HL-60 (cell line): Measurements from ENCODE around the gene CYTH1.
A peak's percentile ranks its signal among the peaks of the same experiment; 100 is the strongest.

Experiments
- DNase-seq, 2 experiments: peaks; one replicate each; pipeline ENCODE4 v3.0.0-alpha.2; 2010 to 2020; ENCODE audit warnings: low read depth in 1 of 2, low spot score in 1 of 2
- H3K27ac ChIP-seq: fragments of 250-450 bp; sonication (Bioruptor Pico); replicated peaks from 2 replicates; pipeline ENCODE4 v1.5.1; 2020; ENCODE audit warnings: mild to moderate bottlenecking, moderate library complexity
- H3K27me3 ChIP-seq: fragments of 250-450 bp; sonication (Bioruptor Pico); 2 replicates; pipeline ENCODE4 v1.5.1; 2021; ENCODE audit warnings: mild to moderate bottlenecking, moderate library complexity; ENCODE audit not compliant: insufficient read depth, poor library complexity, severe bottlenecking
- H3K4me3 ChIP-seq: replicated peaks from 2 replicates; pipeline ENCODE4 v1.5.1; 2011; ENCODE audit warnings: mild to moderate bottlenecking, control low read depth, low read length; ENCODE audit not compliant: insufficient read depth
- GABPA ChIP-seq: IDR thresholded peaks from 2 replicates; pipeline ENCODE4 v1.6.1; 2012; ENCODE audit warnings: low read depth
- POLR2AphosphoS5 ChIP-seq: IDR thresholded peaks from 2 replicates; pipeline ENCODE4 v1.6.1; 2012; ENCODE audit warnings: low read depth
- SPI1 ChIP-seq: IDR thresholded peaks from 2 replicates; pipeline ENCODE4 v1.6.1; 2012; ENCODE audit warnings: low read depth, mild to moderate bottlenecking, borderline replicate concordance
- TF ChIP-seq, protein P1 (sequence below): IDR thresholded peaks from one replicate; pipeline ENCODE4 v1.5.1; 2011; ENCODE audit warnings: low read length, control low read depth, inconsistent platforms; ENCODE audit not compliant: insufficient read depth
- TF ChIP-seq, protein P2 (sequence below): IDR thresholded peaks from 2 replicates; pipeline ENCODE4 v1.6.1; 2012; ENCODE audit warnings: low read depth; ENCODE audit not compliant: insufficient replicate concordance

CYTH1 gene

DNA sequence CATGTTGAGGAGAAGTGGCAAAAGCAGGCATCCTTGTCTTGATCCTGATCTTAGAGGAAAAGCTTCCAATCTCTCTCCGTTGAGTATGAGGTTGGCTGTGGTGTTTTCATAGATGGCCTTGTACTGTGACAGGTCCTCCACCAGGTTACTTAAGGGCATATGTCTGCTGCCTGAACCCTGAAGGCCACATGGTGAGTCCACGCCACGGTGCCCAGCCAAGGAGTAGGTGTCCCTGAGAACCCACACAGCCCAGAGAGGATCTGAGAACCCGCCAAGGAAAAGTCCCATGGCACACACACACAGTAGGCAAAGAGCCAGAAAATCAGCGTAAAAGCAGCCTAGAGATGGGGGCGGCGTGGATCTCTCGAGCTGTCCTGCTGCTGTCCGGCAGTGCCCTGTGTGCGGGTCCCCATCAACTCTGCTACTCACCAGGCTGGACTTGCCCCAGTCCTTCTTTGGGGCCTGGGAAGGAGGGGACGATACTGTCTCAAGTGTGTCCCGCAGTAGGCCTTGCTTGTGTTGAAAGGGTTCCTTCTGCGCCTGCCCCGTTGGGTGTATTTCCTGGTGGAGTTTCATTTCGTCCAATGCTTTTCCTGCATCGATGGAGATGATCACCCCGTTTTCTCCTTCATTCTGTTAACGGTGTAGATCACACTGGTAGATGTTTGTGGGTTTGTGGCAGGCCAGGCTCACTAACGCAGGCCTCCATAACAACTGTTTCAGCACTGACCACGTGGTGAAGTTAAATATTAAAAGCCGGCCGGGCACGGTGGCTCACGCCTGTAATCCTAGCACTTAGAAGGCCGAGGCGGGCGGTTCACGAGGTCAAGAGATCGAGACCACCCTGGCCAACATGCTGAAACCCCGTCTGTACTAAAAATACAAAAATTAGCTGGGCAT is 114.1 kb downstream of the CYTH1 start:
- Histone ChIP-seq H3K27me3 (no peaks in the 10 kb centered on the region), H3K27ac (no peak overlapping the region), H3K4me3 (no peak overlapping the region)
- DNase-seq = no peak
- no peak for TF ChIP-seq SPI1
- TF ChIP-seq, protein P1, sequence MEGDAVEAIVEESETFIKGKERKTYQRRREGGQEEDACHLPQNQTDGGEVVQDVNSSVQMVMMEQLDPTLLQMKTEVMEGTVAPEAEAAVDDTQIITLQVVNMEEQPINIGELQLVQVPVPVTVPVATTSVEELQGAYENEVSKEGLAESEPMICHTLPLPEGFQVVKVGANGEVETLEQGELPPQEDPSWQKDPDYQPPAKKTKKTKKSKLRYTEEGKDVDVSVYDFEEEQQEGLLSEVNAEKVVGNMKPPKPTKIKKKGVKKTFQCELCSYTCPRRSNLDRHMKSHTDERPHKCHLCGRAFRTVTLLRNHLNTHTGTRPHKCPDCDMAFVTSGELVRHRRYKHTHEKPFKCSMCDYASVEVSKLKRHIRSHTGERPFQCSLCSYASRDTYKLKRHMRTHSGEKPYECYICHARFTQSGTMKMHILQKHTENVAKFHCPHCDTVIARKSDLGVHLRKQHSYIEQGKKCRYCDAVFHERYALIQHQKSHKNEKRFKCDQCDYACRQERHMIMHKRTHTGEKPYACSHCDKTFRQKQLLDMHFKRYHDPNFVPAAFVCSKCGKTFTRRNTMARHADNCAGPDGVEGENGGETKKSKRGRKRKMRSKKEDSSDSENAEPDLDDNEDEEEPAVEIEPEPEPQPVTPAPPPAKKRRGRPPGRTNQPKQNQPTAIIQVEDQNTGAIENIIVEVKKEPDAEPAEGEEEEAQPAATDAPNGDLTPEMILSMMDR = no peak
- TF ChIP-seq, protein P2, sequence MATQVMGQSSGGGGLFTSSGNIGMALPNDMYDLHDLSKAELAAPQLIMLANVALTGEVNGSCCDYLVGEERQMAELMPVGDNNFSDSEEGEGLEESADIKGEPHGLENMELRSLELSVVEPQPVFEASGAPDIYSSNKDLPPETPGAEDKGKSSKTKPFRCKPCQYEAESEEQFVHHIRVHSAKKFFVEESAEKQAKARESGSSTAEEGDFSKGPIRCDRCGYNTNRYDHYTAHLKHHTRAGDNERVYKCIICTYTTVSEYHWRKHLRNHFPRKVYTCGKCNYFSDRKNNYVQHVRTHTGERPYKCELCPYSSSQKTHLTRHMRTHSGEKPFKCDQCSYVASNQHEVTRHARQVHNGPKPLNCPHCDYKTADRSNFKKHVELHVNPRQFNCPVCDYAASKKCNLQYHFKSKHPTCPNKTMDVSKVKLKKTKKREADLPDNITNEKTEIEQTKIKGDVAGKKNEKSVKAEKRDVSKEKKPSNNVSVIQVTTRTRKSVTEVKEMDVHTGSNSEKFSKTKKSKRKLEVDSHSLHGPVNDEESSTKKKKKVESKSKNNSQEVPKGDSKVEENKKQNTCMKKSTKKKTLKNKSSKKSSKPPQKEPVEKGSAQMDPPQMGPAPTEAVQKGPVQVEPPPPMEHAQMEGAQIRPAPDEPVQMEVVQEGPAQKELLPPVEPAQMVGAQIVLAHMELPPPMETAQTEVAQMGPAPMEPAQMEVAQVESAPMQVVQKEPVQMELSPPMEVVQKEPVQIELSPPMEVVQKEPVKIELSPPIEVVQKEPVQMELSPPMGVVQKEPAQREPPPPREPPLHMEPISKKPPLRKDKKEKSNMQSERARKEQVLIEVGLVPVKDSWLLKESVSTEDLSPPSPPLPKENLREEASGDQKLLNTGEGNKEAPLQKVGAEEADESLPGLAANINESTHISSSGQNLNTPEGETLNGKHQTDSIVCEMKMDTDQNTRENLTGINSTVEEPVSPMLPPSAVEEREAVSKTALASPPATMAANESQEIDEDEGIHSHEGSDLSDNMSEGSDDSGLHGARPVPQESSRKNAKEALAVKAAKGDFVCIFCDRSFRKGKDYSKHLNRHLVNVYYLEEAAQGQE = no peak
- TF ChIP-seq POLR2AphosphoS5 = no peak

DNA sequence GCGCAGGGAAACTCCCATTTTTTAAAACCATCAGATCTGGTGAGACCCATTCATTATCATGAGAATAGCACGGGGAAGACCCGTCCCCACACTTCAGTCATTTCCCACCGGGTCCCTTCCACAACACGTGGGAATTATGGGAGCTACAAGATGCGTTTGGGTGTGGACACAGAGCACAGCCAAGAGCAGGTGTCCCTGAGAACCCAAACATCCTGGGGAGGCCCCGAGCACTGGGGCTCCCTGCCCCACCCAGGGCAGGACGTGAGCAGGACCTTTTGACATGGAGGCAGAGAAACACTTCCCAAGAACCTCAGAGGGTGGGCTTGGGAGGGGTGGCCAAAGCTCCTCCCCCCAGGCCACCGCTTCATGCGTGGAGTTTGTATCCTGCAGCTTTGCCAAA is 115.0 kb downstream of the CYTH1 start:
- Histone ChIP-seq H3K27me3 (no peaks in the 10 kb centered on the region), H3K4me3 (no peak overlapping the region), H3K27ac (no peak overlapping the region)
- TF ChIP-seq, protein P2 = no peak
- no peak for TF ChIP-seq POLR2AphosphoS5
- TF ChIP-seq SPI1 = no peak
- TF ChIP-seq GABPA = no peak
- TF ChIP-seq, protein P1 = no peak
- no peak for DNase-seq

DNA sequence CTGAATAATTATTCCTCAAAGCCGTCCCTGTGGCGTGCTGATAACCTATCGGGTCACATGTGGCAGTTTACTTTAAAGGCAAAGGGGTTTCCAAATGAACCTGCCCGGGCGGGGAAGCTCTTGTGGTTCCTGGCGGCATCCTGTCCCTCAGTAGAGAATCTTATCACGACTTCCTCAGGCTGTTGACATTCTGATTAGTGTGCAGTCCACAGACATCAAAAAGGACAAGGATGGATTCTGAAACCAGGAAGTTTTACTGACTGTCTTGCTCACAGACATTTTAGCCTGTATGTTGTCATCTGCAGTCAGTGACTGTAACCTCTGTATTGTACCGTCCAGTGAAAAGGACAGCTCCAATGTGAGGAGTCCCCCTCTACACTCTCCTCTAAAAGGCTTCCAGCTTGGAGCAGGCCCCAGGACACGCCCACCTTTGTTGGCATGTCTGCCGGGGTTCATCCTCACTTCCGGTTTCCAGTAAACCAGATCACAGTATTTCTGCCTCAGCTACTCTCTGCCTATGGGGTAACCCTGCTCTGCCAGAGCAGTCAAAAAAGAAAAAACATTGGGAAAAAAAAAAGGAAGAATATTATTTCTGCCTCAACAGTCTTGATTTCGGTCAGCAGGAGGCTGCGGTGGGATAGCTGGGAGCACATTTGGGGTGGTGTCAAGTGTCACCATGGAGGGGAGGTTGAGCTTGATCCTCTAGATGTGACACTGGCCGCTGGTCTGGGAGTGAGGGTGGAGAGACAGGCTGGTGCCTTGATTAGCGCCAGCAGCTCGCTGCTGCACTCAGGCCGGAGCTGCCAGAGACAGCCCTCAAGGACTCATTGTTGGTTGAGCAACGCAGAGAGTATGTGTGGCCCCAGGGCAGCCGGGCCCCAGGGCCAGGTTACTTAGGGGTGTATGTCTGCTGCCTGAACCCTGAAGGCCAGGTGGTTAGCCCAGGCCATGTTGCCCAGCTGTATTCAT is 115.8 kb downstream of the CYTH1 start:
- Histone ChIP-seq H3K27ac (peak overlapping the region; percentile 22; the same call in 1 of the 2 replicates), H3K27me3 (no peaks in the 10 kb centered on the region), H3K4me3 (no peak overlapping the region)
- TF ChIP-seq GABPA (no peak), POLR2AphosphoS5 (no peak), SPI1 (peak; percentile 26; the same call in 1 of the 2 replicates)
- TF ChIP-seq, protein P1 = no peak
- TF ChIP-seq, protein P2 = no peak
- DNase-seq = peak; percentile 15 to 45
